HCT116 (cell line): ENCODE results near the gene SFXN3. TPM values are rescaled to one million over a fixed set of nuclear protein-coding genes. Genes with fewer than 3 reads are reported as not detected.
A peak's percentile ranks its signal among the peaks of the same experiment; 100 is the strongest.

ENCODE experiments used
- ATAC-seq: fragments of 200-7000 bp; cut with Tn5 transposase; 2 replicates; pipeline ENCODE4 v1.9.1; 2020; ENCODE audit warnings: mild to moderate bottlenecking, moderate library complexity
- BruUV-seq: library from RNA; stranded (reverse); fragments of 400-500 nt; replicated peaks from 2 replicates; lab custom pipeline; 2021; lab: Mats Ljungman, UMichigan
- CTCF ChIA-PET: fragments of 300-600 bp; sonication (Branson Sonifier 250); formaldehyde crosslinking; loops from one replicate; lab custom pipeline; 2021; ENCODE audit warnings: antibody characterized with exemption; lab: Charles Lee
- POLR2A ChIA-PET: fragments of 300-600, 350-600 bp; sonication (Branson Sonifier 250); formaldehyde crosslinking; loops from one replicate; lab custom pipeline; 2021; ENCODE audit warnings: antibody characterized with exemption; lab: Charles Lee
- RAD21 ChIA-PET, 2 experiments: fragments of 300-600 bp; sonication (Branson Sonifier 250); formaldehyde crosslinking; loops; one replicate each; lab custom pipeline; 2023; ENCODE audit warnings: low total read pairs in 2 of 2; ENCODE audit not compliant: uncharacterized antibody in 2 of 2, unreplicated experiment in 2 of 2, low non-redundant PET in 1 of 2; lab: Charles Lee
- DNase-seq: peaks from one replicate; pipeline ENCODE4 v3.0.0-alpha.2; 2010; ENCODE audit warnings: low read depth, low spot score
- H2AFZ ChIP-seq: fragments of 200-600 bp; shearing (Covaris generic), sonication (generic); 2 replicates; pipeline ENCODE4 v1.6.1; 2017; ENCODE audit warnings: low read depth, mixed run types, mixed read lengths, antibody characterized with exemption, low read length; ENCODE audit not compliant: poor library complexity, severe bottlenecking
- H3K27ac ChIP-seq: 2 replicates; pipeline ENCODE4 v1.5.1; 2012; ENCODE audit warnings: low read depth, low read length
- H3K27me3 ChIP-seq: fragments of 200-600 bp; sonication (generic); 2 replicates; pipeline ENCODE4 v1.6.1; 2016; ENCODE audit warnings: mixed run types, low read length, mixed read lengths; ENCODE audit not compliant: insufficient read depth
- H3K36me3 ChIP-seq, 2 experiments: fragments of 200-500 bp in 1 of 2; fragments of 200-600 bp in 1 of 2; sonication (Bioruptor generic) in 1 of 2; sonication (generic) in 1 of 2; 2 replicates each; pipeline versions ENCODE4 v1.5.1 to v1.6.1; 2014 to 2016; ENCODE audit warnings: low read length in 2 of 2, inconsistent platforms in 1 of 2, mixed read lengths in 1 of 2, mixed run types in 1 of 2; ENCODE audit not compliant: insufficient read depth in 2 of 2, control insufficient read depth in 1 of 2
- H3K4me1 ChIP-seq, 2 experiments: fragments of 200-600 bp in 1 of 2; sonication (generic) in 1 of 2; 2 replicates each; pipeline versions ENCODE4 v1.5.1 to v1.6.1; 2012 to 2017; ENCODE audit warnings: low read length in 2 of 2, inconsistent platforms in 1 of 2, mild to moderate bottlenecking in 1 of 2, mixed read lengths in 1 of 2, mixed run types in 1 of 2, moderate library complexity in 1 of 2; ENCODE audit not compliant: insufficient read depth in 2 of 2, control insufficient read depth in 1 of 2
- H3K4me2 ChIP-seq: fragments of 200-600 bp; sonication (generic); 2 replicates; pipeline ENCODE4 v1.6.1; 2017; ENCODE audit warnings: mixed run types, low read length, mixed read lengths
- H3K4me3 ChIP-seq, 2 experiments: fragments of 200-600 bp in 1 of 2; sonication (generic) in 1 of 2; replicated peaks in 1 of 2; 2 replicates each; pipeline ENCODE4 v1.5.1; 2011 to 2016; ENCODE audit warnings: low read length in 2 of 2, control low read depth in 1 of 2, low read depth in 1 of 2, mild to moderate bottlenecking in 1 of 2, mixed read lengths in 1 of 2, mixed run types in 1 of 2
- H3K79me2 ChIP-seq: fragments of 200-600 bp; sonication (generic); 2 replicates; pipeline ENCODE4 v1.6.1; 2017; ENCODE audit warnings: mild to moderate bottlenecking, mixed run types, low read length, moderate library complexity, mixed read lengths; ENCODE audit not compliant: insufficient read depth
- H3K9ac ChIP-seq: fragments of 200-600 bp; sonication (generic); 2 replicates; pipeline ENCODE4 v1.6.1; 2016; ENCODE audit warnings: low read length, mixed read lengths
- H3K9me2 ChIP-seq: fragments of 200-600 bp; sonication (generic), shearing (Covaris generic); 2 replicates; pipeline ENCODE4 v1.6.1; 2017; ENCODE audit warnings: mixed run types, mild to moderate bottlenecking, moderate library complexity; ENCODE audit not compliant: insufficient read depth
- H3K9me3 ChIP-seq, 2 experiments: fragments of 200-500 bp in 1 of 2; fragments of 200-600 bp in 1 of 2; sonication (Bioruptor generic) in 1 of 2; sonication (generic) in 1 of 2; 2 replicates each; pipeline ENCODE4 v1.6.1; 2014 to 2017; ENCODE audit warnings: low read length in 2 of 2, mixed read lengths in 2 of 2, inconsistent platforms in 1 of 2, low read depth in 1 of 2, mild to moderate bottlenecking in 1 of 2, mixed run types in 1 of 2, moderate library complexity in 1 of 2; ENCODE audit not compliant: control insufficient read depth in 1 of 2, insufficient read depth in 1 of 2
- H4K20me1 ChIP-seq: fragments of 200-600 bp; sonication (generic), shearing (Covaris generic); 2 replicates; pipeline ENCODE4 v1.6.1; 2017; ENCODE audit warnings: mixed run types, mild to moderate bottlenecking, moderate library complexity; ENCODE audit not compliant: insufficient read depth
- CEBPB ChIP-seq: IDR thresholded peaks from 2 replicates; pipeline ENCODE4 v1.6.1; 2012; ENCODE audit warnings: low read depth
- EZH2 ChIP-seq: fragments of 200-600 bp; sonication (generic); IDR thresholded peaks from 2 replicates; pipeline ENCODE4 v1.6.1; 2017; ENCODE audit warnings: antibody characterized with exemption, mixed run types
- JUND ChIP-seq: IDR thresholded peaks from 2 replicates; pipeline ENCODE4 v1.6.1; 2012
- POLR2A ChIP-seq: IDR thresholded peaks from 2 replicates; pipeline ENCODE4 v1.7.0; 2011; ENCODE audit warnings: borderline replicate concordance; ENCODE audit not compliant: insufficient read depth, insufficient read length; ENCODE audit errors: extremely low read depth
- RAD21 ChIP-seq: IDR thresholded peaks from 2 replicates; pipeline ENCODE4 v1.6.1; 2012; ENCODE audit warnings: low read depth, mild to moderate bottlenecking
- REST ChIP-seq: IDR thresholded peaks from 2 replicates; pipeline ENCODE4 v1.6.1; 2012; ENCODE audit warnings: low read depth
- SRF ChIP-seq: IDR thresholded peaks from 2 replicates; pipeline ENCODE4 v1.6.1; 2012; ENCODE audit warnings: low read depth
- YY1 ChIP-seq: IDR thresholded peaks from 2 replicates; pipeline ENCODE4 v1.6.1; 2011; ENCODE audit warnings: low read length, low read depth, moderate library complexity, mild to moderate bottlenecking; ENCODE audit not compliant: insufficient replicate concordance; ENCODE audit errors: extremely low read depth
- ZFX ChIP-seq: fragments of 450-650 bp; IDR thresholded peaks from 2 replicates; pipeline ENCODE4 v1.6.1; 2017
- ZNF274 ChIP-seq: fragments of 200-500 bp; sonication (Bioruptor generic); IDR thresholded peaks from 2 replicates; pipeline ENCODE4 v1.6.1; 2014; ENCODE audit warnings: mild to moderate bottlenecking, low read depth, low read length, inconsistent platforms
- intact Hi-C: fragments of 100-400 bp; cut with micrococcal nuclease; formaldehyde crosslinking; loops from 2 replicates; pipeline ENCODE4 v1.10.0; 2022
- total RNA-seq: library from RNA; stranded (reverse); gene quantifications from one replicate; pipeline ENCODE4 v1.2.1, GENCODE V29; 2021; ENCODE audit not compliant: unreplicated experiment
- TF ChIP-seq, protein P1 (sequence below): IDR thresholded peaks from 2 replicates; pipeline ENCODE4 v1.6.1; 2012

Gene SFXN3
- total RNA-seq, 1 experiment from 2014 or later, result 52.5 TPM

DNA sequence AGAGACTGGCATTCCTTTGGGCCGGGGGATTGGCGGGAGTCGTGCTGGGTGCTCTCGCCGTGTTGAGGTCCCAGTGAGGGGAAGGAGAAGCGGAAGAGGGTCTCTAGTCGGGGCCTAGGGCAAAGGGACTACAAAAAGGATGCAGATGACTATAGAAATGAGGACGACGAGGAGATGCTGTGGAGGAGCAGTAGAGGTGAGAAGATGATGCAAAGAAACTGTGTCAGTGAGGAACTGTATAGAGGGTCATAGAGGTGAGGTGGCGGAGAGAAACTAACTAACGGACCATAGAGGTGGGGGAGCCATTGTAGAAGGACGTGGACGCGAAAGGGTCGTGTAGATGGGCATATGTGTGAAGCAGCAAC lies 43.4 kb upstream of the SFXN3 start:
- Histone ChIP-seq H3K4me2 (peak overlapping the region; percentile 96), H4K20me1 (no peaks in the 10 kb centered on the region; the same call in 1 of the 2 replicates), H3K27ac (peak overlapping the region; percentile 84), H3K27me3 (no peaks in the 10 kb centered on the region), H3K4me3 (peak overlapping the region; percentile 82 to 96), H3K36me3 (peaks cover 27 to 32% of the 10 kb centered on the region in 2 experiments), H2AFZ (no peak overlapping the region), H3K9ac (peak overlapping the region; percentile 96), H3K9me3 (no peaks in the 10 kb centered on the region), H3K4me1 (peaks cover 10 to 28% of the 10 kb centered on the region in 2 experiments; a peak in 3 of 4 replicates), H3K79me2 (peaks cover 62% of the 10 kb centered on the region), H3K9me2 (no peaks in the 10 kb centered on the region)
- TSS peak; percentile 74 for BruUV-seq
- ATAC-seq, result peak; percentile 33
- 0 out of 2 replicates have a peak, but pooled peaks have one; percentile 1 for TF ChIP-seq ZFX
- no peak for TF ChIP-seq SRF
- DNase-seq, result no peak
- ChIA-PET RAD21 (no interaction called here), CTCF (interaction anchor here (0.6 to 1.5 kb wide), 2 partner anchors 9 to 11 kb away, joined by 3 to 6 read pairs; no protein-coding TSS in a partner anchor), POLR2A (interaction anchor here (1.0 to 1.6 kb wide), 2 partner anchors 10 to 26 kb away, joined by 3 to 6 read pairs; no protein-coding TSS in a partner anchor)
- intact Hi-C loops, result no loop called here

DNA sequence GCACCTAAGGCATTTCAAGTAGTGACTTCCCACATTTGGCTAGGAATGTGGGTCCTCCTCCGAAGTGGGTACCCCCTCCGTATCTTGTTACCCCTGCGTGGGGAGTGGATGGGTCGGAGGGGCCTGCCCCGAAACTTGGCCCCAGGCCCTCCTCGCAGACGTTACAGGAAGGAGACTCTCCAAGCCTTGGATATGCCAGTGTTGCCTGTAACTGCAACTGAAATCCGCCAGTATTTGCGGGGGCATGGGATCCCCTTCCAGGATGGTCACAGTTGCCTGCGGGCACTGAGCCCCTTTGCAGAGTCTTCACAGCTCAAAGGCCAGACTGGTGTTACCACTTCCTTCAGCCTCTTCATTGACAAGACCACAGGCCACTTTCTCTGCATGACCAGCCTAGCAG lies 42.9 kb upstream of the SFXN3 start:
- H3K4me1 ChIP-seq, result peaks cover 10 to 28% of the 10 kb centered on the region in 2 experiments; a peak in 3 of 4 replicates
- ChIA-PET CTCF (interaction anchor here (1.6 kb wide), 1 partner anchor 10 kb away, joined by 4 read pairs; no protein-coding TSS in a partner anchor), RAD21 (no interaction called here), POLR2A (interaction anchor here (1.6 kb wide), 1 partner anchor 10 kb away, joined by 6 read pairs; no protein-coding TSS in a partner anchor)
- peak overlapping the region; percentile 82 to 96 for H3K4me3 ChIP-seq
- H3K27ac ChIP-seq, result peak overlapping the region; percentile 84
- intact Hi-C loops, result no loop called here
- no peaks in the 10 kb centered on the region for H3K9me3 ChIP-seq
- H3K79me2 ChIP-seq, result peaks cover 62% of the 10 kb centered on the region
- peak overlapping the region; percentile 96 for H3K9ac ChIP-seq
- H3K27me3 ChIP-seq, result no peaks in the 10 kb centered on the region
- BruUV-seq, result no TSS peak
- H2AFZ ChIP-seq, result no peak overlapping the region
- H4K20me1 ChIP-seq, result no peaks in the 10 kb centered on the region; the same call in 1 of the 2 replicates
- no peaks in the 10 kb centered on the region for H3K9me2 ChIP-seq
- peak overlapping the region; percentile 96 for H3K4me2 ChIP-seq
- DNase-seq (no peak), ATAC-seq (no peak)
- TF ChIP-seq EZH2 (no peak), JUND (no peak), YY1 (no peak), ZNF274 (no peak), RAD21 (no peak), POLR2A (no peak), CEBPB (no peak), REST (no peak)
- TF ChIP-seq, protein P1, sequence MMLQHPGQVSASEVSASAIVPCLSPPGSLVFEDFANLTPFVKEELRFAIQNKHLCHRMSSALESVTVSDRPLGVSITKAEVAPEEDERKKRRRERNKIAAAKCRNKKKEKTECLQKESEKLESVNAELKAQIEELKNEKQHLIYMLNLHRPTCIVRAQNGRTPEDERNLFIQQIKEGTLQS, result no peak
- H3K36me3 ChIP-seq, result peaks cover 27 to 36% of the 10 kb centered on the region in 2 experiments
